ENCODE measurements around the gene CCDC174. TPM values are rescaled to one million over a fixed set of nuclear protein-coding genes. Genes with fewer than 3 reads are reported as not detected.

Gene CCDC174
- total and polyA plus RNA-seq, 11 donors = 8.7 to 16.1 (median 11.7) TPM

GRCh38 chr3:14621093-14621492, 30.5 kb upstream of the CCDC174 start:
- no peak for DNase-seq
- peaks cover 0 to 4% (median 0%) of the 10 kb centered on the region in 9 donors for H3K27me3 ChIP-seq
- no peaks in the 10 kb centered on the region for H3K36me3 ChIP-seq
- H3K27ac ChIP-seq = no peak overlapping the region
- peaks cover 0 to 14% (median 0%) of the 10 kb centered on the region in 12 donors for H3K4me1 ChIP-seq
- intact Hi-C loops (cut with DNase I) = no loop called here
- 90 to 93% (median 91%) methylated on average over 4 of the region's 4 CpGs for WGBS, 4 donors
- TF ChIP-seq CTCF (IDR thresholded peaks at IDR 0.05) (no peak), POLR2A (IDR thresholded peaks at IDR 0.05) (no peak)
- no peaks in the 10 kb centered on the region for H3K9me3 ChIP-seq
- H3K4me3 ChIP-seq = no peak overlapping the region
- no peak for ATAC-seq

- Histone ChIP-seq H3K36me3 (no peaks in the 10 kb centered on the region), H3K27ac (no peak overlapping the region), H3K4me3 (no peak overlapping the region), H3K27me3 (no peaks in the 10 kb centered on the region), H3K4me1 (peaks cover 0 to 14% (median 0%) of the 10 kb centered on the region in 12 donors), H3K9me3 (no peaks in the 10 kb centered on the region)
- WGBS, 4 donors = 78% methylated on average over 6 of the region's 6 CpGs
- no peak for ATAC-seq
- intact Hi-C loops (cut with DNase I) = no loop called here
- DNase-seq = no peak
- TF ChIP-seq CTCF (IDR thresholded peaks at IDR 0.05) (no peak), POLR2A (IDR thresholded peaks at IDR 0.05) (no peak)
These were observed 29.2 kb upstream of the CCDC174 start for GRCh38 chr3:14622368-14622767.

GRCh38 chr3:14623569-14624051, 28.0 kb upstream of the CCDC174 start:
- no peaks in the 10 kb centered on the region for H3K36me3 ChIP-seq
- H3K9me3 ChIP-seq = peaks cover 0 to 7% (median 0%) of the 10 kb centered on the region in 12 donors
- WGBS, 4 donors = 25 to 40% (median 30%) methylated on average over 4 of the region's 4 CpGs
- peaks cover 0 to 3% (median 0%) of the 10 kb centered on the region in 9 donors for H3K27me3 ChIP-seq
- no peak for TF ChIP-seq POLR2A (IDR thresholded peaks at IDR 0.05)
- ATAC-seq (peak; percentile 58 to 76 (median 64)), DNase-seq (peak in 2 of 5 donors; percentile 31 to 33)
- peaks cover 0 to 14% (median 0%) of the 10 kb centered on the region in 12 donors for H3K4me1 ChIP-seq
- intact Hi-C loops (cut with DNase I) = no loop called here
- no peak overlapping the region for H3K4me3 ChIP-seq
- H3K27ac ChIP-seq = peak overlapping the region in 3 of 12 donors; percentile 24 to 42 (median 41)

- DNase-seq (no peak), ATAC-seq (peak in 3 of 4 donors; percentile 38 to 63 (median 54))
- peak overlapping the region in 3 of 12 donors; percentile 19 to 42 (median 41) for H3K27ac ChIP-seq
These were observed 27.1 kb upstream of the CCDC174 start for GRCh38 chr3:14624498-14624897.

More at GRCh38 chr3:14624498-14624897, 27.1 kb upstream of the CCDC174 start:
- peaks cover 0 to 14% (median 0%) of the 10 kb centered on the region in 12 donors for H3K4me1 ChIP-seq
- intact Hi-C loops (cut with DNase I) = no loop called here
- H3K4me3 ChIP-seq = no peak overlapping the region
- TF ChIP-seq CTCF (IDR thresholded peaks at IDR 0.05) = no peak
- no peak for TF ChIP-seq POLR2A (IDR thresholded peaks at IDR 0.05)
- no peaks in the 10 kb centered on the region for H3K36me3 ChIP-seq
- peaks cover 0 to 9% (median 0%) of the 10 kb centered on the region in 12 donors for H3K9me3 ChIP-seq
- H3K27me3 ChIP-seq = peaks cover 0 to 3% (median 0%) of the 10 kb centered on the region in 9 donors

All from heart left ventricle (tissue), 16 donors.